ENCODE data around the gene SPOCD1.

DNA sequence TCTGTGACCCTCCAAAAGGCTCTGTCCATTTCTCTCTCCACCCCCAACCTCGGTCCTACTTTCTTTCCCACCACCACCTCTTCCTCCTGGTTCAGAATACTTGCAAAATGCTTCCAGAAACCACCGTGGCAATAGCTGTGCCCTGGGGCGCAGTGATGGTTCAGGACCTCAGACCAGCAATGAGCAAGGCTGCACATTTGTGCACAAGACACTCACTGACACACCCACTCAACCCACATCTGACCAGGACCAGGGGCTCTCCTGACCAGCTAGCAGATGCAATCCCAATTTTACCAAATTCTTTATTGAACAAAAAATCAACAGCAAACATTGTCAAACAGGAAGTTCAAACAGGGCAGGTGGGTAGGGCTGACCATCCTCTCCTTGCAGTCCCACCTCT is 25.7 kb downstream of the SPOCD1 start:
- TF ChIP-seq POLR2AphosphoS5 (IDR thresholded peaks at IDR 0.05; ENCODE audit: low read depth, low read length) (no peak), POLR2A (IDR thresholded peaks at IDR 0.05; ENCODE audit: low read depth, low read length) (no peak)
